PC-3 (cell line): ENCODE results near the gene ATF6B. TPM values are rescaled to one million over a fixed set of nuclear protein-coding genes. Genes with fewer than 3 reads are reported as not detected.

Experiments
- ATAC-seq: fragments of 200-7000 bp; cut with Tn5 transposase; 2 replicates; pipeline ENCODE4 v1.9.1; 2020; ENCODE audit warnings: mild to moderate bottlenecking, moderate library complexity
- BruUV-seq: library from RNA; stranded (reverse); fragments of 400-500 nt; replicated peaks from 2 replicates; lab custom pipeline; 2021; lab: Mats Ljungman, UMichigan
- CTCF ChIA-PET: fragments of 300-600 bp; sonication (Branson Sonifier 250); formaldehyde crosslinking; loops from one replicate; lab custom pipeline; 2022; ENCODE audit warnings: antibody characterized with exemption; lab: Charles Lee
- POLR2A ChIA-PET: fragments of 300-600 bp; sonication (Branson Sonifier 250); formaldehyde crosslinking; loops from one replicate; lab custom pipeline; 2022; ENCODE audit warnings: antibody characterized with exemption; ENCODE audit not compliant: unreplicated experiment; lab: Charles Lee
- DNase-seq: peaks from one replicate; pipeline ENCODE4 v3.0.0-alpha.2; 2015
- H2AFZ ChIP-seq: fragments of 300-600 bp; sonication (generic); 2 replicates; pipeline ENCODE4 v1.6.0; 2016; ENCODE audit warnings: antibody characterized with exemption, low read length
- H3F3A ChIP-seq: fragments of 300-600 bp; sonication (generic); one replicate; pipeline ENCODE4 v1.6.0; 2017; ENCODE audit warnings: antibody characterized with exemption, low read length, control low read depth, mild to moderate bottlenecking; ENCODE audit not compliant: unreplicated experiment
- H3K27ac ChIP-seq: fragments of 300-600 bp; sonication (generic); 2 replicates; pipeline ENCODE4 v1.5.1; 2016; ENCODE audit warnings: mild to moderate bottlenecking, low read length
- H3K27me3 ChIP-seq: fragments of 300-600 bp; sonication (generic); 2 replicates; pipeline ENCODE4 v1.6.1; 2016; ENCODE audit warnings: low read length, mixed read lengths
- H3K36me3 ChIP-seq: fragments of 300-600 bp; sonication (generic); 2 replicates; pipeline ENCODE4 v1.6.1; 2016; ENCODE audit warnings: low read depth, mixed run types, low read length, mixed read lengths
- H3K4me1 ChIP-seq: fragments of 300-600 bp; sonication (generic); 2 replicates; pipeline ENCODE4 v1.5.1; 2016; ENCODE audit warnings: low read length; ENCODE audit not compliant: insufficient read depth
- H3K4me2 ChIP-seq: fragments of 300-600 bp; sonication (generic); 2 replicates; pipeline ENCODE4 v1.6.0; 2016; ENCODE audit warnings: low read length
- H3K4me3 ChIP-seq: fragments of 300-600 bp; sonication (generic); 2 replicates; pipeline ENCODE4 v1.5.1; 2016; ENCODE audit warnings: mild to moderate bottlenecking, low read length, mixed read lengths
- H3K79me2 ChIP-seq: fragments of 300-600 bp; sonication (generic); 2 replicates; pipeline ENCODE4 v1.6.1; 2017; ENCODE audit warnings: low read length, mixed read lengths
- H3K9ac ChIP-seq: fragments of 300-600 bp; sonication (generic); 2 replicates; pipeline ENCODE4 v1.6.0; 2016; ENCODE audit warnings: mild to moderate bottlenecking, low read length
- H3K9me2 ChIP-seq: fragments of 300-600 bp; sonication (generic); replicated peaks from 2 replicates; pipeline ENCODE4 v1.6.1; 2016; ENCODE audit warnings: mixed run types, low read length, mixed read lengths
- H3K9me3 ChIP-seq: fragments of 300-600 bp; sonication (generic); 2 replicates; pipeline ENCODE4 v1.6.1; 2016; ENCODE audit warnings: low read length, mixed read lengths
- H4K20me1 ChIP-seq: fragments of 300-600 bp; sonication (generic); 2 replicates; pipeline ENCODE4 v1.6.1; 2016; ENCODE audit warnings: low read length, mixed read lengths
- CTCF ChIP-seq: fragments of 300-600 bp; sonication (generic); conservative IDR thresholded peaks from 2 replicates; pipeline ENCODE4 v1.5.1; 2017; ENCODE audit warnings: antibody characterized with exemption, low read depth, mild to moderate bottlenecking, low read length
- EZH2 ChIP-seq: fragments of 300-600 bp; sonication (generic); IDR thresholded peaks from one replicate; pipeline ENCODE4 v1.6.1; 2017; ENCODE audit warnings: antibody characterized with exemption, mild to moderate bottlenecking, low read length; ENCODE audit not compliant: unreplicated experiment
- EZH2phosphoT487 ChIP-seq: fragments of 300-600 bp; sonication (generic); IDR thresholded peaks from 2 replicates; pipeline ENCODE4 v1.6.1; 2018; ENCODE audit warnings: mild to moderate bottlenecking, antibody characterized with exemption, low read length, borderline replicate concordance
- intact Hi-C: fragments of 100-400 bp; cut with micrococcal nuclease; formaldehyde crosslinking; loops from 2 replicates; pipeline ENCODE4 v1.9.0; 2023
- total RNA-seq: library from RNA; depleted of rRNA; stranded (reverse); fragments of >200 nt; gene quantifications from 2 replicates; pipeline ENCODE4 v1.2.3, GENCODE V29; 2014

The ATF6B gene
- total RNA-seq, 1 experiment from 2014 or later: 33.4 TPM

- Histone ChIP-seq H3K4me1 (peaks cover 10% of the 10 kb centered on the region), H2AFZ (no peak overlapping the region), H3K27ac (no peak overlapping the region), H3F3A (no peaks in the 10 kb centered on the region), H3K4me3 (no peak overlapping the region), H3K36me3 (no peaks in the 10 kb centered on the region), H3K4me2 (no peak overlapping the region), H3K9me3 (no peaks in the 10 kb centered on the region), H4K20me1 (no peaks in the 10 kb centered on the region), H3K79me2 (peaks cover 13% of the 10 kb centered on the region), H3K27me3 (no peaks in the 10 kb centered on the region), H3K9ac (no peak overlapping the region), H3K9me2 (no peaks in the 10 kb centered on the region)
- TF ChIP-seq EZH2 (no peak), CTCF (no peak), EZH2phosphoT487 (no peak)
- ATAC-seq (no peak), DNase-seq (no peak)
- CTCF ChIA-PET: no interaction called here
- POLR2A ChIA-PET: no interaction called here
- no TSS peak for BruUV-seq
- intact Hi-C loops: no loop called here
Measured at GRCh38 chr6:32149932-32150870, 22.2 kb upstream of the ATF6B start.

- CTCF ChIA-PET: interaction anchor here (0.6 kb wide), 1 partner anchor 51 kb away, joined by 3 read pairs; no protein-coding TSS in a partner anchor
Measured at GRCh38 chr6:32149092-32149755, 21.2 kb upstream of the ATF6B start.

More at GRCh38 chr6:32149092-32149755, 21.2 kb upstream of the ATF6B start:
- Histone ChIP-seq H3K36me3 (no peaks in the 10 kb centered on the region), H3K9ac (no peak overlapping the region), H3K79me2 (peaks cover 3% of the 10 kb centered on the region), H3K27me3 (no peaks in the 10 kb centered on the region), H4K20me1 (no peaks in the 10 kb centered on the region), H3F3A (no peaks in the 10 kb centered on the region), H3K9me3 (no peaks in the 10 kb centered on the region), H3K4me3 (no peak overlapping the region), H3K27ac (no peak overlapping the region), H3K9me2 (no peaks in the 10 kb centered on the region), H3K4me2 (no peak overlapping the region), H2AFZ (no peak overlapping the region), H3K4me1 (peaks cover 7% of the 10 kb centered on the region)
- POLR2A ChIA-PET: no interaction called here
- no peak for TF ChIP-seq EZH2
- TF ChIP-seq EZH2phosphoT487: no peak
- no peak for TF ChIP-seq CTCF
- intact Hi-C loops: no loop called here
- DNase-seq (no peak), ATAC-seq (no peak)
- no TSS peak for BruUV-seq
